HEK293 (cell line): ENCODE results near the gene PRKACB.

Experiments used
- CTCF ChIA-PET: fragments of 350-600 bp; formaldehyde crosslinking; extraction: SDS; loops from one replicate; lab custom pipeline; 2021; ENCODE audit warnings: antibody characterized with exemption; lab: Yijun Ruan, JAX
- POLR2A ChIA-PET: fragments of 300-600 bp; formaldehyde crosslinking; extraction: SDS; loops from one replicate; lab custom pipeline; 2020; ENCODE audit warnings: antibody characterized with exemption, inconsistent platforms; lab: Yijun Ruan, JAX
- H3K27ac ChIP-seq: fragments of 200-500 bp; sonication (Bioruptor generic); 2 replicates; pipeline ENCODE4 v1.5.1; 2014; ENCODE audit warnings: low read depth, low read length, control low read depth, inconsistent platforms; ENCODE audit errors: extremely low read depth
- H3K36me3 ChIP-seq, 2 experiments: fragments of 200-500 bp in 1 of 2; sonication (Bioruptor generic) in 1 of 2; 1 replicate in 1 of 2; 2 replicates in 1 of 2; pipeline ENCODE4 v1.5.1; 2014 to 2017; ENCODE audit warnings: inconsistent platforms in 2 of 2, low read length in 2 of 2; ENCODE audit not compliant: control insufficient read depth in 2 of 2, insufficient read depth in 1 of 2
- H3K4me1 ChIP-seq: fragments of 200-500 bp; sonication (Bioruptor generic); 2 replicates; pipeline ENCODE4 v1.5.1; 2014; ENCODE audit warnings: mild to moderate bottlenecking, low read length, inconsistent platforms; ENCODE audit not compliant: control insufficient read depth, insufficient read depth
- H3K4me3 ChIP-seq: 2 replicates; pipeline ENCODE4 v1.5.1; 2011; ENCODE audit warnings: low read depth, mild to moderate bottlenecking, control low read depth, low read length, moderate library complexity
- H3K9me3 ChIP-seq: fragments of 200-500 bp; sonication (Bioruptor generic); 2 replicates; pipeline ENCODE4 v1.5.1; 2014; ENCODE audit warnings: low read depth, low read length, inconsistent platforms; ENCODE audit not compliant: control insufficient read depth, insufficient read depth
- FEZF1 ChIP-seq: fragments of 450-650 bp; formaldehyde crosslinking; IDR thresholded peaks from 2 replicates; pipeline ENCODE4 v1.5.1; 2016; ENCODE audit warnings: missing biosample characterization, missing genetic modification characterization
- KLF1 ChIP-seq: fragments of 450-650 bp; formaldehyde crosslinking; IDR thresholded peaks from 2 replicates; pipeline ENCODE4 v1.5.1; 2016; ENCODE audit warnings: missing biosample characterization, missing genetic modification characterization
- REST ChIP-seq: fragments of 450-650 bp; formaldehyde crosslinking; IDR thresholded peaks from 2 replicates; pipeline ENCODE4 v1.5.1; 2016; ENCODE audit warnings: missing biosample characterization, missing genetic modification characterization
- ZNF10 ChIP-seq: fragments of 450-650 bp; formaldehyde crosslinking; IDR thresholded peaks from 2 replicates; pipeline ENCODE4 v1.5.1; 2017; ENCODE audit warnings: missing biosample characterization, missing genetic modification characterization
- ZNF146 ChIP-seq: fragments of 450-650 bp; formaldehyde crosslinking; IDR thresholded peaks from 2 replicates; pipeline ENCODE4 v1.5.1; 2016; ENCODE audit warnings: missing biosample characterization, missing genetic modification characterization
- ZNF654 ChIP-seq: fragments of 450-650 bp; formaldehyde crosslinking; IDR thresholded peaks from 2 replicates; pipeline ENCODE4 v1.5.1; 2016; ENCODE audit warnings: low read depth, missing biosample characterization, missing genetic modification characterization
- ZNF792 ChIP-seq: fragments of 450-650 bp; formaldehyde crosslinking; IDR thresholded peaks from 2 replicates; pipeline ENCODE4 v1.5.1; 2016; ENCODE audit warnings: missing biosample characterization, missing genetic modification characterization
- ZSCAN16 ChIP-seq: fragments of 450-650 bp; formaldehyde crosslinking; IDR thresholded peaks from 2 replicates; pipeline ENCODE4 v1.5.1; 2016; ENCODE audit warnings: missing biosample characterization, missing genetic modification characterization
- ZXDB ChIP-seq: fragments of 450-650 bp; formaldehyde crosslinking; IDR thresholded peaks from 2 replicates; pipeline ENCODE4 v1.5.1; 2016; ENCODE audit warnings: missing biosample characterization, missing genetic modification characterization
- TF ChIP-seq, protein P1 (sequence below): fragments of 450-650 bp; formaldehyde crosslinking; IDR thresholded peaks from 2 replicates; pipeline ENCODE4 v1.5.1; 2016; ENCODE audit warnings: missing biosample characterization, missing genetic modification characterization
- TF ChIP-seq, protein P2 (sequence below): fragments of 450-650 bp; IDR thresholded peaks from 2 replicates; pipeline ENCODE4 v1.5.1; 2018; ENCODE audit warnings: missing biosample characterization, mild to moderate bottlenecking, missing genetic modification characterization

The PRKACB gene

GRCh38 chr1:84271441-84272151 lies 127.5 kb downstream of the PRKACB start:
- H3K9me3 ChIP-seq = no peaks in the 10 kb centered on the region
- peaks cover 2% of the 10 kb centered on the region; the same call in 1 of the 2 replicates for H3K4me1 ChIP-seq
- no peak overlapping the region for H3K27ac ChIP-seq
- H3K4me3 ChIP-seq = no peak overlapping the region
- peak; percentile 24; the same call in 1 of the 2 replicates for TF ChIP-seq FEZF1 (tag by site-specific recombination)
- TF ChIP-seq, protein P1, sequence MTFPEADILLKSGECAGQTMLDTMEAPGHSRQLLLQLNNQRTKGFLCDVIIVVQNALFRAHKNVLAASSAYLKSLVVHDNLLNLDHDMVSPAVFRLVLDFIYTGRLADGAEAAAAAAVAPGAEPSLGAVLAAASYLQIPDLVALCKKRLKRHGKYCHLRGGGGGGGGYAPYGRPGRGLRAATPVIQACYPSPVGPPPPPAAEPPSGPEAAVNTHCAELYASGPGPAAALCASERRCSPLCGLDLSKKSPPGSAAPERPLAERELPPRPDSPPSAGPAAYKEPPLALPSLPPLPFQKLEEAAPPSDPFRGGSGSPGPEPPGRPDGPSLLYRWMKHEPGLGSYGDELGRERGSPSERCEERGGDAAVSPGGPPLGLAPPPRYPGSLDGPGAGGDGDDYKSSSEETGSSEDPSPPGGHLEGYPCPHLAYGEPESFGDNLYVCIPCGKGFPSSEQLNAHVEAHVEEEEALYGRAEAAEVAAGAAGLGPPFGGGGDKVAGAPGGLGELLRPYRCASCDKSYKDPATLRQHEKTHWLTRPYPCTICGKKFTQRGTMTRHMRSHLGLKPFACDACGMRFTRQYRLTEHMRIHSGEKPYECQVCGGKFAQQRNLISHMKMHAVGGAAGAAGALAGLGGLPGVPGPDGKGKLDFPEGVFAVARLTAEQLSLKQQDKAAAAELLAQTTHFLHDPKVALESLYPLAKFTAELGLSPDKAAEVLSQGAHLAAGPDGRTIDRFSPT = no peak
- no peaks in the 10 kb centered on the region for H3K36me3 ChIP-seq
- POLR2A ChIA-PET = no interaction called here
- CTCF ChIA-PET = interaction anchor here (0.6 kb wide), 4 partner anchors 15 to 163 kb away, joined by 3 to 6 read pairs (median 4); no protein-coding TSS in a partner anchor

DNA sequence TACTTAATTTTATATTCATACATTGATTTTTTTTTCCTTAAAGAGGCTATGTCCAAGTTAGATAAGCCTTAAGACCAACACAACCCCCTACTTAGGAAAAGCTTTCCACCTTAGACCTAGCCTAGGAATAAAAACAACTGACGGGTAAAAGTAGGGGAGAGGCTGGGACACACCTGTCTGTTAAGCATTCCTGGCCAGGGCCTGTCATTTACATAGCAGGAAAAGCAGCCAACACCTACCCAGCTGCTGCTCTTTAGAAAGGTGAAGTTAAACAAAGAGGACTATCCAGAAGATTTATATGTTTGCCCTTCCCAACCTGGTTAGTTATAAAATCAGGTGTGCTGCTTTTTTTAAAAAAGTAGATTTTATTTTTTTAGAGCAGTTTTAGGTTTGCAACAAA lies 128.3 kb downstream of the PRKACB start:
- Histone ChIP-seq H3K27ac (no peak overlapping the region), H3K4me1 (peaks cover 2% of the 10 kb centered on the region; the same call in 1 of the 2 replicates), H3K4me3 (no peak overlapping the region)
- CTCF ChIA-PET = interaction anchor here (0.6 kb wide), 2 partner anchors 15 to 28 kb away, joined by 3 to 4 read pairs; no protein-coding TSS in a partner anchor
- TF ChIP-seq KLF1 (peak; percentile 42; the same call in 1 of the 2 replicates), ZNF146 (tag by site-specific recombination) (no peak), FEZF1 (tag by site-specific recombination) (no peak)
- TF ChIP-seq, all 188 proteins: peak for 1
- POLR2A ChIA-PET = no interaction called here
- Histone ChIP-seq H3K9me3 (no peaks in the 10 kb centered on the region), H3K36me3 (no peaks in the 10 kb centered on the region)

GRCh38 chr1:84277343-84278059 lies 133.4 kb downstream of the PRKACB start:
- no peak overlapping the region for H3K27ac ChIP-seq
- no peaks in the 10 kb centered on the region for H3K36me3 ChIP-seq
- TF ChIP-seq ZNF10 (tag by site-specific recombination) (no peak), ZXDB (tag by site-specific recombination) (no peak), ZNF654 (tag by site-specific recombination) (no peak), REST (tag by site-specific recombination) (no peak), ZSCAN16 (no peak), ZNF792 (tag by site-specific recombination) (no peak)
- TF ChIP-seq, protein P2, sequence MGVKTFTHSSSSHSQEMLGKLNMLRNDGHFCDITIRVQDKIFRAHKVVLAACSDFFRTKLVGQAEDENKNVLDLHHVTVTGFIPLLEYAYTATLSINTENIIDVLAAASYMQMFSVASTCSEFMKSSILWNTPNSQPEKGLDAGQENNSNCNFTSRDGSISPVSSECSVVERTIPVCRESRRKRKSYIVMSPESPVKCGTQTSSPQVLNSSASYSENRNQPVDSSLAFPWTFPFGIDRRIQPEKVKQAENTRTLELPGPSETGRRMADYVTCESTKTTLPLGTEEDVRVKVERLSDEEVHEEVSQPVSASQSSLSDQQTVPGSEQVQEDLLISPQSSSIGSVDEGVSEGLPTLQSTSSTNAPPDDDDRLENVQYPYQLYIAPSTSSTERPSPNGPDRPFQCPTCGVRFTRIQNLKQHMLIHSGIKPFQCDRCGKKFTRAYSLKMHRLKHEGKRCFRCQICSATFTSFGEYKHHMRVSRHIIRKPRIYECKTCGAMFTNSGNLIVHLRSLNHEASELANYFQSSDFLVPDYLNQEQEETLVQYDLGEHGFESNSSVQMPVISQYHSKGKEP (tag by site-specific recombination) = no peak
- ChIA-PET CTCF (no interaction called here), POLR2A (no interaction called here)
- no peaks in the 10 kb centered on the region for H3K9me3 ChIP-seq
- no peaks in the 10 kb centered on the region for H3K4me1 ChIP-seq
- H3K4me3 ChIP-seq = no peak overlapping the region
